ENCODE results near the gene MATN4.

The MATN4 gene

DNA sequence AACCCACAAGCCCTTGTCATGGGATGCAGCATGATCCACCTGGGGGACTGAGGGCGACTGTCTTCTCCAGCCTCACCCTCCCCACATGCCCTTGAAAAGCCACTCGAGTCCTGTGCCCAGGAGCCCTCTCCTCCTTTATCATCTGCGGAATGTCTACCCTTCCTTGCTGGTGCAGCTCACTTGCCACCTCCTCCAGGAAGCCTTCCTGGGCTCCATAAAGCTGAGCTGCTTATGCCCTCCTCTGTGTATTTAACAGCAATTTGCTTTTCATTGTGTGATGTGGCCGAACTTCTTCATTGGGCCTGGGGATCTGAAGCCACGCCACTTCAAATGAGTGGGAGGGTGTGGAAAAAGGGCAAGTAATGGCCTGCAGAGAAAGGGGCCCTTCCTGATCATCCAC is 19.2 kb downstream of the MATN4 start:
- no peak for DNase-seq

GRCh38 chr20:45288376-45288775 is 19.7 kb downstream of the MATN4 start:
- no peak for DNase-seq

DNA sequence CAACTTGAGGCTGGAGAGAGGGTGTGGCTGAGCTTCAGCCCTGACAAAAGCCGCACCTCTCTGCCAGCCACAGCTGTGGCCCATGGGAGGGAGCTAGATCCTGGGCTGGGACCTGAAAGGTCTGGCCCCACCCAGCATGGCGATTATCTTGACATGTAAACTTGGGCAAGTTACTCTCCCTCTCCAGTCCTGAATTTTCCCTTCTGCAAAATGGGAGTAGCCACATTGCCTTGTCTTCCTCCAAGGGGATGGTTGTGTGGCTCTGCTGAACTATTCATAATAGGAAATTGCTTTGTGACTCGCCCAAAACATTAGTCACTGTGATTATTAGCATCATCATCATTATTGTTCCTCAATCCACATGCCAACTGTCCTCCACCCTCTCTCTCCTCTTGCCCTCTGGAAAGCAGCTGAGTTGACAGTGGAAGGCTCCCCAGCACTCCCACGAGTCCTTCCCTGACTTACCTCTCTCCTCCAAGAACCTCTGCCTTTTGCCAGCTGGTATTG is 24.5 kb downstream of the MATN4 start:
- DNase-seq = no peak

GRCh38 chr20:45282700-45283550 is 25.2 kb downstream of the MATN4 start:
- DNase-seq = no peak

DNA sequence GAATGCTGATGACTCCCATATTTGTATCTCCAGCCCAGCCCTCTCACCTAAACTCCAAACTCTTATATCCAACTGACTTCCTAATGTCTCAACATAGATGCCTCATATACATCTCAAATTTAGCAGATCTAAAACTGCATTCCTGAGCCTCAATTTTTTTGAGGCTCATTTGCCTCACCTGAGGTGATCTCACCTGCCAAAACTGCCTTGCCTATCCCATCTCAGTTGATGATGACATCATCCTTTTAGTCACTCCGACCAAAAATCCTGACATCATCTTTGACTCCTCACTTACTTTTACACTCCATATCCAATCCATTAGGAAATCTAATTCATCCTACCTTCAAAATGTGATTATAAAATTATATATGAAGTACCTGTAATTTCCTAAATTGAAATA is 28.1 kb downstream of the MATN4 start:
- no peak for DNase-seq

DNA sequence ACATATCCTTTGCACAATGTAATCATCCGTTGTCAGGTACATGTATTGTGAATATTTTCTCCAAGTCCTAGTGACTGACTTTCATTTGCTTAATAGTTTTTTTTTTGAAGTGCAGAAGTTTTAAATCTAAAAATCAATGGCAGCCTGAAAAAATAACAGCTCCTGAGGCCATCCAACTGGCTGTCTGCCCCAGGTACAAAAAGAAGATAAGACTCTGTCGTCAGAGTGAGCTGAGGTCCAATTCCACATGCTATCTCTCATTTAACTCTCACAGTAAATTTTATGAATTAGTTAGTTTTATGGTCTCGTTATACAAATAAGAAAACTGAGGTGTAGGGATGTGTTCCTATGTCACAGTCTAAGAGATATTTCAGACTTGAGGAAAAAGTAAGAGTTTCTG is 32.8 kb downstream of the MATN4 start:
- no peak for DNase-seq

DNA sequence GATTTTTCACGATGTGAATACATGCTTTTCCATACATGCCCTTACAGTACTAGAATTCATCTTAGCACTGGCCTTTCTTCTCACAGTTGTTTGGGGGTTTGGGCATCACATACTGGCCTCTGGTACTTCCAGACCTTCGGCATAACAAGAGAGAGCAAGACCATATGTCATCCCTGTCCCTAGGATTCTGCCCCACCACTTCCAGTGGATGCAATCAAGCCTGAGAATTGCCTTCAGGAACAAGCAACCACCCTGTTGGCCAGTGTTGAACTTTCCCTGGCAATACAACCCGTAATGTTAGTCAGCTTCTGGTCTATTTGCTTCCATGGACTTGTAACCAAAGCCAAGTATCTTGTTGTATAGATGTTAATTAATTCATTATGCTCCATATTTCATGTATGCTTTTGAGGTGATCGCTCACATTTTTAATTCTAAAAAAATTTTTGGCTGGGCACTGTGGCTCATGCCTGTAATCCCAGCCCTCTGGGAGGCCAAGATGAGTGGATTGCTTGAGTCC is 38.3 kb downstream of the MATN4 start:
- no peak for DNase-seq

GRCh38 chr20:45269056-45269455 is 39.0 kb downstream of the MATN4 start:
- DNase-seq = no peak

DNA sequence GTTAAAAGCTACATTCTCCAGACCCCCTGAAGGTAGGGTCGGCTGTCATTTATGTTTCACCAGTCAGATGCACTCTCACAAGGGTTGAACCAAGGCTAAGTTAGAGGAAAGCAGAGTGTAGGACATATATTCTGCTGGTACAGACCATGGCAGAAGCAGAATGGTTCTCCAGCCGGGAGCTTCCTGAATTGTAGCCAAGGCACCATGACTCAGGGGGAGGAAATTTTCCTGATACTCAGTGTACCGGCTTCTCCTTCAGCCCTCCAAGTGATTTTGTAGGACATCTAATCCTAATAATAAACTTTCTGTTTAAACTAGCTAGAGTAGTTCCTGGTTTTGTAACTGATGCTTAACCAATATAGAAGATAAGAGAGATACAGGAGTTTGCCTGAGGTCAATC is 39.6 kb downstream of the MATN4 start:
- no peak for DNase-seq

GRCh38 chr20:45266977-45267376 is 41.1 kb downstream of the MATN4 start:
- no peak for DNase-seq

DNA sequence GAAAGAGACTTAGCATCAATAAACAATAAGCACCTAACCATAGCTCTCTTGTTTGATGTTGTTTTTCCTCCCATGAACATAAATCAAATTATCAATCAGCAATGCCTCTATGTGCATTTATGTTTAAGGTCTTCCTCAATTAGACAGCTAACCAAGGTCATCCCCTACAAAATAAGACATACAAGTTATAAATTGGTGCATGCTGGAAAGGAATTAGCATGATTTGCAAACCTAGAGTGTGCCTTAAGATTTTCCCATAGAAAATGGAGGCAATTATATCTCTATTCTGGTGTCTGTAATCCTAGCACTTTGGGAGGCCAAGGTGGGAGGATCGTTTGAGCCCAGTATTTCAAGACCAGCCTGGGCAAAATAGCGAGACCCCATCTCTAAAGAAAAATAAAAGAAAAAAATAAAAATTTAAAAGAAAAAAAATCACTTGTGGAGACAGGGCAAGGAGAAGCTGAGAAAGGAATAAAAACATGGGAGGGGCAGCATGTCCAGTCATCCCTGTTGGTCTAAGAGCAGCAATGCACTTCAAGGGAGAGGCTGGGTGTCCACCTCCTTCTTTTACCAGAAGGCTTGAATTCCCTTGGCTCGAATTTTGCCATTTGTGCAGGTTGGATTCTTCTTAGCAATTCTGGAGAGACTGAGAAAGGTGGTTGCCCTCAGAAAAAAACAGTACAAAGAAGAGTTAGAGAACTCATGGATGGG is 44.4 kb downstream of the MATN4 start:
- no peak for DNase-seq

DNA sequence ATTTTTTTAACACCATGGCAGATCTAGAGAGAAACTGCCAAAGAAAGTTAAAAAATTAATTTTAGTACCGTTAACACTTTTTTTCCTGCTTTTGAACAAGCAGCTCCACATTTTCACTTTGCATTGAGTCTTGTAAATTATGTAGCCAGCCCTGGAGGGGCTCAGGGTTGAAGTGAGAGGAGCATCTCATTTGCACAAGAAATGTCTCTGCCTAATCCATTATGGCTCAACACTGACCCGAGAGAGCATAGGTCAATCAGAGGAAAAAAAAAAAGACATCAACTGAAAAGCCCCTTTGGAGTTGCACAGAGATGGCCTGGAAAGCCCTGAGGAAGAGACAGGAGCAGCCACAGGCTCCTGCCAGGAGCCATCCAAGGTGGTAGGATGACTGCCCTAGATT is 49.4 kb downstream of the MATN4 start:
- DNase-seq = no peak

DNA sequence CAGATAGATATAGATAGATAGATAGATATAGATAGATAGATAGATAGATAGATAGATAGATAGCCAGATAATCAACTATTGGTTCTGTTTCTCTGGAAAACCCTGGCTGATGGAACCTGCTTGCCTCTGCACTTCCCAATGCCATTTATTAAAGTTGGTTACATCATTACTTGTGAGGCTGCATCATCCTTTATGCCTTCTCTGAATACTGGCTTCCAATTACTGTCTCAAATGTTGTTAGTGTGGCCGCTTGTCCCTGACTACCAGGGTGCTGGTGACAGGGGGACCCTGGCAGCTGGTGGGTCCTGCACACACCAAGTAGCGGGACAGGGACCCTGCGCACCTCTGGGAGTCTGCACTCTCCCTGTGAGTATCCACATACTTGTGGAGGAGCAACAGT is 49.8 kb downstream of the MATN4 start:
- DNase-seq = no peak

- no peak for DNase-seq
These were observed 50.4 kb downstream of the MATN4 start for GRCh38 chr20:45257711-45258110.

DNA sequence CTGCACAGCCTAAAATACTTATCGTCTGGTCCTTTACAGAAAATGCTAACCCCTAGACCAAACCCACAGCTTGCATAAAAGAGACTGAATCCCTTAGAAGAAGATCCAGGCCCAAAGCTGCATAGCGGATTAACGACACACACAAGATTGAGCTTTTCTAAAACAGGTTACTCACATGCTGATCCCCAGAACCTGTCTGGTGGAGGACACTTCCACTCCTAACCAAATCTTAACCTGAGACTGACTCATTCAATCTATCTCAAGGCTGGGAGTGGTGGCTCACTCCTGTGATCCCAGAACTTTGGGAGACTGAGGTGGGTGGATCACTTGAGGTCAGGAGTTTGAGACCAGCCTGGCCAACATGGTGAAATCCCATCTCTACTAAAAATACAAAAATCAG is 50.9 kb downstream of the MATN4 start:
- no peak for DNase-seq

DNA sequence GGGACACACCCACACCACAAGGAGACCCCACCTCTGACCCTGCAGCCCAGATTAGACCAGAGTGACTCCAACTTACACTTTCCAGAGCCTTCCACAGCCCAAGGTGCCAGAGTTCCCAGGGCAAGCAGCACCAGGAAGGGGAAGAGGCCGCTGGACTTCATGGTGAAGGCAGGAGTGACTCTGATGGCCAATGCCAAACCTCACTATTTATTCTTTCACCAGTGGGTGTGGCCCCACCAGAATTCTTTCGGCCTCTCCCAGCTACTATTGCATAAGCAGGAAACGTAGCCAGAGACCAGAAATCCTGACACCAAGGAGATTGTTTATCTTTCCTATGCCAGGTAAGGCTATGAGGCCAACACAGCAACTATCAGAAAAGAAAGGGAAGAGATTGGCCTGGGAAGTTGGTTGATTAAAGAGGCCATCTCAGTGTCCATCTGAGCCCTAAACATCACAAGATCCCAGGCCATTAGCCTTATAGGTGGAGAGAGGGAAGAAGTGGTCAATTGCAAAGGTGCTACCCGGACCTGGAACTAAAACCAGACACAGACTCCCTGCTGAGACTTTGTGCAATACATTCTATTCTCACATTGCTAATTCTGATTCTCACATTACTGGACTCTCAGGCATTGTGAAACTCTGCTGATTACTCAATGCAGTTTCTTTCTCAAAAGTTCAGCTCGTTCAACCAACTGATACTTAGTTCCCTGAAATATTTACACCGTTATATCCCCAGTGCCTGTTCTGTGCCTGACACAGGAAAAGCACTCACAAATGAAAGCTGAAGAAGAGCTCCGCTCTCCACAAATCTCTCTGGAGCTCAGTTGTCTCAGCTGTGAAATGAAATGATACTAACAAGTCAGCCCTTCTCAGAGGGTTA is 53.5 kb downstream of the MATN4 start, which contains the start of gene SLPI:
Gene SLPI (minus strand): TSS at position 182 of the 880 bp plus-strand sequence. CDS start 21 bp downstream, at position 161.
- DNase-seq = no peak

DNA sequence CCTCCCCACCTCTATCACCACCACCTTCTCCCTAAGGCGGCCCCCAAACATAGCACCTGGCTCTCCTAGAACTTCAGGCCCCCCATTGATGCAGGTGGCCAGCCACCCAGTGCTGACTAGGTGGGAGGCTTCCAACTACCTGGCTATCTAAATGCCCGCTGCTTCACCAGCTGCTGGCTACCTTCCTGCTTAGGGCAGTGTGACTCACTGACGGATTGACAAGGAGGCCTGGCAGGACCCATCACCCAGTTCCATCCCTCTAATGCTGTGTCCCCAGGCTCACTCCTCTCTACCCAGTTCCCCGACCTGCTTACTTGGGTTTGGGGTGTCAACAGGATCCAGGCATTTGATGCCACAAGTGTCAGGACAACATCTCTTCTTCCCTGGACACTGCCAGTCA is 54.8 kb downstream of the MATN4 start:
- no peak for DNase-seq

- DNase-seq = no peak
These were observed 56.1 kb downstream of the MATN4 start for GRCh38 chr20:45251884-45252560.

DNA sequence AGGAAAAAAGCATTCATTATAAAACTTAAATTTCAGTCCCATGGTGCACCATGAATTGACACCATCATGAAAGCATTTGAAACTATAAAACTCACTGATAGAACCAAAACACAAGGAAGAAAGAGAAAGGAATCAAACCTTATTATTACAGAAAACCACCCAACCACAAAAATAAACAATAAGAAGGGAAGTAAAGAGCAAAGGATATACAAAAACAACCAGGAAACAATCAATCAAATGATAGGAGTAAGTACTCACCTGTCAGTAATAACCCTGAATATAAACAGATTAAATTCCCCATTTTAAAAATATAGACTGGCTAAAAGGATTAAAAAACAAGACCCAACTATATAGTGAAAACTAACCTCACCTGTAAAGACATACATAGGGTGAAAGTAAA is 59.5 kb downstream of the MATN4 start:
- no peak for DNase-seq

- DNase-seq = no peak
These were observed 60.2 kb downstream of the MATN4 start for GRCh38 chr20:45247865-45248264.

- DNase-seq = no peak
These were observed 62.0 kb downstream of the MATN4 start for GRCh38 chr20:45246109-45246508.
